Vagina (tissue), 2 donors: ENCODE data around the gene RPRD1B. TPM values are rescaled to one million over a fixed set of nuclear protein-coding genes. Genes with fewer than 3 reads are reported as not detected.
A peak's percentile ranks its signal among the peaks of the same experiment; 100 is the strongest.

Source experiments
- DNase-seq, 2 donors: peaks; one replicate each; pipeline ENCODE4 v3.0.0-alpha.2; 2017; ENCODE audit errors: extremely low spot score in 2 of 2
- H3K27ac ChIP-seq: fragments of 200-600 bp; sonication (generic); one replicate; pipeline ENCODE4 v1.5.1; 2019
- H3K27me3 ChIP-seq: fragments of 200-600 bp; sonication (generic); one replicate; pipeline ENCODE4 v1.5.1; 2019
- H3K36me3 ChIP-seq, 2 donors: fragments of 200-600 bp; sonication (generic); one replicate each; pipeline ENCODE4 v1.5.1; 2017 to 2019
- H3K4me1 ChIP-seq: fragments of 200-600 bp; sonication (generic); one replicate; pipeline ENCODE4 v1.5.1; 2019
- H3K4me3 ChIP-seq, 2 donors: fragments of 200-600 bp; sonication (generic); 1 replicate in 1 of 2; 2 replicates in 1 of 2; pipeline ENCODE4 v1.5.1; 2016 to 2019
- H3K9me3 ChIP-seq: fragments of 200-600 bp; sonication (generic); one replicate; pipeline ENCODE4 v1.5.1; 2019
- POLR2A ChIP-seq, 2 donors: fragments of 450-650 bp; IDR thresholded peaks; one replicate each; pipeline ENCODE4 v1.6.1; 2017; ENCODE audit warnings: antibody characterized with exemption in 2 of 2, mild to moderate bottlenecking in 2 of 2, moderate library complexity in 2 of 2
- POLR2AphosphoS5 ChIP-seq, 2 donors: sonication (generic); formaldehyde crosslinking; IDR thresholded peaks; one replicate each; pipeline ENCODE4 v1.9.0; 2017; ENCODE audit warnings: antibody characterized with exemption in 2 of 2, mild to moderate bottlenecking in 2 of 2, low read depth in 1 of 2; ENCODE audit not compliant: insufficient read depth in 1 of 2
- intact Hi-C: fragments of 100-400 bp; cut with DNase I; formaldehyde crosslinking; loops from one replicate; pipeline ENCODE4 v1.15.1; 2023
- total RNA-seq: library from RNA; depleted of rRNA; stranded (reverse); fragments of >200 nt; gene quantifications from one replicate; pipeline ENCODE4 v1.2.3, GENCODE V29; 2016
- TF ChIP-seq, protein P1 (sequence below), 3 experiments: fragments of 450-650 bp in 2 of 3; fragments of 200-600 bp in 1 of 3; sonication (generic) in 1 of 3; IDR thresholded peaks; one replicate each; pipeline ENCODE4 v1.5.1; 2017 to 2019; ENCODE audit warnings: antibody characterized with exemption in 3 of 3, mild to moderate bottlenecking in 2 of 3, moderate library complexity in 2 of 3

Gene RPRD1B
- total RNA-seq, 1 donor from 2014 or later = 23.8 TPM

- no peak for DNase-seq
Observed at GRCh38 chr20:38032585-38033329, 789 bp upstream of the RPRD1B start.

GRCh38 chr20:38034108-38034649 is 633 bp downstream of the RPRD1B start:
- H3K4me3 ChIP-seq = peak overlapping the region; percentile 82 to 91
- peaks cover 62% of the 10 kb centered on the region for H3K4me1 ChIP-seq
- no peaks in the 10 kb centered on the region for H3K9me3 ChIP-seq
- H3K36me3 ChIP-seq = no peaks in the 10 kb centered on the region
- H3K27ac ChIP-seq = peak overlapping the region; percentile 91
- no peak for DNase-seq
- TF ChIP-seq POLR2AphosphoS5 (IDR thresholded peaks at IDR 0.05; ENCODE audit: insufficient read depth in 1 of 2, low read depth in 1 of 2) = no peak
- no peak for TF ChIP-seq POLR2A (IDR thresholded peaks at IDR 0.05)
- TF ChIP-seq, protein P1, sequence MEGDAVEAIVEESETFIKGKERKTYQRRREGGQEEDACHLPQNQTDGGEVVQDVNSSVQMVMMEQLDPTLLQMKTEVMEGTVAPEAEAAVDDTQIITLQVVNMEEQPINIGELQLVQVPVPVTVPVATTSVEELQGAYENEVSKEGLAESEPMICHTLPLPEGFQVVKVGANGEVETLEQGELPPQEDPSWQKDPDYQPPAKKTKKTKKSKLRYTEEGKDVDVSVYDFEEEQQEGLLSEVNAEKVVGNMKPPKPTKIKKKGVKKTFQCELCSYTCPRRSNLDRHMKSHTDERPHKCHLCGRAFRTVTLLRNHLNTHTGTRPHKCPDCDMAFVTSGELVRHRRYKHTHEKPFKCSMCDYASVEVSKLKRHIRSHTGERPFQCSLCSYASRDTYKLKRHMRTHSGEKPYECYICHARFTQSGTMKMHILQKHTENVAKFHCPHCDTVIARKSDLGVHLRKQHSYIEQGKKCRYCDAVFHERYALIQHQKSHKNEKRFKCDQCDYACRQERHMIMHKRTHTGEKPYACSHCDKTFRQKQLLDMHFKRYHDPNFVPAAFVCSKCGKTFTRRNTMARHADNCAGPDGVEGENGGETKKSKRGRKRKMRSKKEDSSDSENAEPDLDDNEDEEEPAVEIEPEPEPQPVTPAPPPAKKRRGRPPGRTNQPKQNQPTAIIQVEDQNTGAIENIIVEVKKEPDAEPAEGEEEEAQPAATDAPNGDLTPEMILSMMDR (IDR thresholded peaks at IDR 0.05) = no peak
- no peaks in the 10 kb centered on the region for H3K27me3 ChIP-seq
- intact Hi-C loops = no loop called here

More at GRCh38 chr20:38032585-38033329, 789 bp upstream of the RPRD1B start:
- Histone ChIP-seq H3K27me3 (no peaks in the 10 kb centered on the region), H3K27ac (peak overlapping the region; percentile 91), H3K4me1 (peaks cover 59% of the 10 kb centered on the region), H3K4me3 (peak overlapping the region; percentile 82 to 91), H3K9me3 (no peaks in the 10 kb centered on the region), H3K36me3 (no peaks in the 10 kb centered on the region)
- intact Hi-C loops = no loop called here
- TF ChIP-seq, protein P1 (IDR thresholded peaks at IDR 0.05) = no peak
- TF ChIP-seq POLR2AphosphoS5 (IDR thresholded peaks at IDR 0.05; ENCODE audit: insufficient read depth in 1 of 2, low read depth in 1 of 2) (no peak), POLR2A (IDR thresholded peaks at IDR 0.05) (no peak)

DNA sequence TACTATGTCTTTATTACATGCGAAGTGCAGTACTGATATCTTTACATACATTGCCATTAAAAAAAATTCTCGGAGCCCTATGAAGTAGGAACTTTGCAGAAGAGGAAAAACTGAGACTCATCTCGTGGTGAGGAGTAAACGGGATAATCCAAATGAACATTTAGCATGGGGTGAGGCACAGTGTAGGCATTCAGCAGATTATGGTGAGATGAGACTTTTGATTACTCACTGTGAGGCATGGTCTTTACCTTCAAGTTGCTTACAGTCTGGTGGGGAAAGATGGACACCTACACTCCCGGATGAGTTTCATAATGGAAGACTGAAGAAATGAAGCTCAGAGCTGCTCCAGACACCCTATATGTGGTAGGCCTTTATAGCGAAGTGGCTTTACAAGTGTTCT is 1.4 kb downstream of the RPRD1B start:
- Histone ChIP-seq H3K9me3 (no peaks in the 10 kb centered on the region), H3K4me1 (peaks cover 62% of the 10 kb centered on the region), H3K27me3 (no peaks in the 10 kb centered on the region), H3K4me3 (peak overlapping the region; percentile 82 to 91), H3K36me3 (no peaks in the 10 kb centered on the region), H3K27ac (peak overlapping the region; percentile 91)
- intact Hi-C loops = no loop called here
- no peak for DNase-seq
- TF ChIP-seq POLR2AphosphoS5 (IDR thresholded peaks at IDR 0.05; ENCODE audit: insufficient read depth in 1 of 2, low read depth in 1 of 2) (no peak), POLR2A (IDR thresholded peaks at IDR 0.05) (no peak)
- TF ChIP-seq, protein P1 (IDR thresholded peaks at IDR 0.05) = no peak

GRCh38 chr20:38036366-38036765 is 2.8 kb downstream of the RPRD1B start:
- H3K9me3 ChIP-seq = no peaks in the 10 kb centered on the region
- peaks cover 54% of the 10 kb centered on the region for H3K4me1 ChIP-seq
- H3K36me3 ChIP-seq = peaks cover 0 to 9% of the 10 kb centered on the region in 2 donors
- H3K27ac ChIP-seq = no peak overlapping the region
- no peaks in the 10 kb centered on the region for H3K27me3 ChIP-seq
- TF ChIP-seq POLR2AphosphoS5 (IDR thresholded peaks at IDR 0.05; ENCODE audit: insufficient read depth in 1 of 2, low read depth in 1 of 2) (no peak), POLR2A (IDR thresholded peaks at IDR 0.05) (no peak)
- TF ChIP-seq, protein P1 (IDR thresholded peaks at IDR 0.05) = no peak
- intact Hi-C loops = no loop called here
- no peak overlapping the region for H3K4me3 ChIP-seq
- DNase-seq = no peak

DNA sequence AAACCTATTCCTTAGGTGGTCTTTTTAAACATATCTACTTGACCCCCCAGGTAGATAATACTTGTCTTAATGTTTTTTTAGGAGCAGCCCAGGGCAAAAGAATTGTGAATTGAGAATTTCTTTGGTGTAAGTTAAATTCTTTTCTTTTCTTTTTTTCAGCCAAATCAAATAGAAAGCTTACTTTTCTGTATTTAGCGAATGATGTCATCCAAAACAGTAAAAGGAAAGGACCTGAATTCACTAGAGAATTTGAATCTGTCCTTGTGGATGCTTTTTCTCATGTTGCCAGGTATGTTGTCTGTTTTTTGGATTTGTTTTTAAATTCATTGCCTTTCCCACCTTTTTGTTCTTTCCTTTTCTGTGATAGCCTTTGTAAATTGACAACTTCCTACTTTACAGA is 6.7 kb downstream of the RPRD1B start:
- TF ChIP-seq POLR2AphosphoS5 (IDR thresholded peaks at IDR 0.05; ENCODE audit: insufficient read depth in 1 of 2, low read depth in 1 of 2) (no peak), POLR2A (IDR thresholded peaks at IDR 0.05) (no peak)
- TF ChIP-seq, protein P1 (IDR thresholded peaks at IDR 0.05) = no peak
- no peak overlapping the region for H3K4me3 ChIP-seq
- no peaks in the 10 kb centered on the region for H3K27me3 ChIP-seq
- DNase-seq = no peak
- H3K36me3 ChIP-seq = peaks cover 0 to 15% of the 10 kb centered on the region in 2 donors
- no peaks in the 10 kb centered on the region for H3K9me3 ChIP-seq
- H3K27ac ChIP-seq = no peak overlapping the region
- peaks cover 38% of the 10 kb centered on the region for H3K4me1 ChIP-seq
- intact Hi-C loops = no loop called here
